Mucosa of descending colon (tissue), 3 donors: ENCODE data around the gene LAD1. TPM values are rescaled to one million over a fixed set of nuclear protein-coding genes. Genes with fewer than 3 reads are reported as not detected.

ENCODE experiments used
- ATAC-seq: fragments of 200-7000 bp; cut with Tn5 transposase; one replicate; pipeline ENCODE4 v1.9.1; 2020; ENCODE audit warnings: mild to moderate bottlenecking, moderate library complexity
- DNase-seq, 3 donors: peaks; one replicate each; pipeline ENCODE4 v3.0.0-alpha.2; 2020
- H3K36me3 ChIP-seq: fragments of 200-600 bp; one replicate; pipeline ENCODE4 v1.8.0; 2021; ENCODE audit warnings: low read depth, mild to moderate bottlenecking
- H3K4me1 ChIP-seq: fragments of 200-600 bp; one replicate; pipeline ENCODE4 v1.8.0; 2021; ENCODE audit warnings: low read depth, mild to moderate bottlenecking
- H3K4me3 ChIP-seq: fragments of 200-600 bp; one replicate; pipeline ENCODE4 v1.8.0; 2021; ENCODE audit warnings: mild to moderate bottlenecking
- H3K9me3 ChIP-seq: fragments of 200-600 bp; one replicate; pipeline ENCODE4 v1.8.0; 2021; ENCODE audit warnings: mild to moderate bottlenecking
- intact Hi-C, 2 donors: fragments of 100-400 bp; cut with DNase I in 1 of 2; cut with micrococcal nuclease in 1 of 2; formaldehyde crosslinking; loops; one replicate each; pipeline versions ENCODE4 v1.11.0 to v1.11.1; 2022; cut with DNase I, micrococcal nuclease
- total RNA-seq, 3 donors: library from RNA; stranded (reverse); fragmentation: NEBNext Ultra II Directional in 2 of 3; extraction: Animal tissue kit (Norgen Biotek cat#: 25700) in 2 of 3; gene quantifications; one replicate each; pipeline versions ENCODE4 v1.2.1 to v1.2.4, GENCODE V29; 2021 to 2023
- TF ChIP-seq, protein P1 (sequence below): fragments of 200-600 bp; IDR thresholded peaks from one replicate; pipeline ENCODE4 v1.8.0; 2022; ENCODE audit warnings: antibody characterized with exemption, mild to moderate bottlenecking
- donor health status: DM: no; HTN: no; CAD: no; lungs with moderate emphysema.
- donor health status: DM: no; HTN: no; CAD: no.
- donor health status: DM: no; HTN: yes; CAD: no.

LAD1 gene
- total RNA-seq, 3 donors from 2014 or later = 86.0 to 202 (median 130) TPM

- H3K4me3 ChIP-seq = no peak overlapping the region
- ATAC-seq (no peak), DNase-seq (no peak)
- intact Hi-C loops = no loop called here
- H3K4me1 ChIP-seq = no peaks in the 10 kb centered on the region
- no peaks in the 10 kb centered on the region for H3K9me3 ChIP-seq
- TF ChIP-seq, protein P1, sequence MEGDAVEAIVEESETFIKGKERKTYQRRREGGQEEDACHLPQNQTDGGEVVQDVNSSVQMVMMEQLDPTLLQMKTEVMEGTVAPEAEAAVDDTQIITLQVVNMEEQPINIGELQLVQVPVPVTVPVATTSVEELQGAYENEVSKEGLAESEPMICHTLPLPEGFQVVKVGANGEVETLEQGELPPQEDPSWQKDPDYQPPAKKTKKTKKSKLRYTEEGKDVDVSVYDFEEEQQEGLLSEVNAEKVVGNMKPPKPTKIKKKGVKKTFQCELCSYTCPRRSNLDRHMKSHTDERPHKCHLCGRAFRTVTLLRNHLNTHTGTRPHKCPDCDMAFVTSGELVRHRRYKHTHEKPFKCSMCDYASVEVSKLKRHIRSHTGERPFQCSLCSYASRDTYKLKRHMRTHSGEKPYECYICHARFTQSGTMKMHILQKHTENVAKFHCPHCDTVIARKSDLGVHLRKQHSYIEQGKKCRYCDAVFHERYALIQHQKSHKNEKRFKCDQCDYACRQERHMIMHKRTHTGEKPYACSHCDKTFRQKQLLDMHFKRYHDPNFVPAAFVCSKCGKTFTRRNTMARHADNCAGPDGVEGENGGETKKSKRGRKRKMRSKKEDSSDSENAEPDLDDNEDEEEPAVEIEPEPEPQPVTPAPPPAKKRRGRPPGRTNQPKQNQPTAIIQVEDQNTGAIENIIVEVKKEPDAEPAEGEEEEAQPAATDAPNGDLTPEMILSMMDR = no peak
- no peaks in the 10 kb centered on the region for H3K36me3 ChIP-seq
These were observed 63.8 kb downstream of the LAD1 start for GRCh38 chr1:201335174-201335870.

GRCh38 chr1:201334325-201335173, 64.6 kb downstream of the LAD1 start:
- H3K4me3 ChIP-seq = no peak overlapping the region
- intact Hi-C loops = no loop called here
- DNase-seq = no peak
- no peaks in the 10 kb centered on the region for H3K36me3 ChIP-seq
- no peak for ATAC-seq
- H3K9me3 ChIP-seq = no peaks in the 10 kb centered on the region
- H3K4me1 ChIP-seq = no peaks in the 10 kb centered on the region
- TF ChIP-seq, protein P1 = no peak

DNA sequence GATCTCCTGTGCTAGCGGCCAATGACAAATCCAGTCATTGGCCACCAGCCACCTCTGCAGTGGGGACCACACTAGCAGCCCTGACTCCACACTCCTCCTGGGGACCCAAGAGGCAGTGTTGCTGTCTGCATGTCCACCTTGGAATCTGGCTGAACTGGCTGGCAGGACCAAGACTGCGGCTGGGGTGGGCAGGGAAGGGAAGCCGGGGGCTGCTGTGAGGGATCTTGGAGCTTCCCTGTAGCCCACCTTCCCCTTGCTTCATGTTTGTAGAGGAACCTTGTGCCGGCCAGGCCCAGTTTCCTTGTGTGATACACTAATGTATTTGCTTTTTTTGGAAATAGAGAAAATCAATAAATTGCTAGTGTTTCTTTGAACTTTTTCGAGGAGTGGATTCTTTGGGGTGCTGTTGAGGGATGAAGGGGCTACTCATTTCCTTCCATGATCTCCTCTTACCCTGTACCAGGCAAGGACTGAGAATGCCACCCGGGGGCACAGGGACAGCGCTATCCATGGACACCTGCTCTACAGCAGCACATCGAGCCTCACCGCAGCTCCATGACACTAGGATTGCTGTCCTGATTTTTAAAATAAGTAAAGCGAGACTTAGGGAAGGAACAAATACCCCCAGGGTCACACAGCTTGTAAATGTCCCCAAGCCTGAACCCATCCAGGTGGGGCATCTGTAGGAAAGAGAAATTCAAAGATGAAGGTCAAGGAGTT, 66.3 kb downstream of the LAD1 start:
- TF ChIP-seq, protein P1 = no peak
- DNase-seq (no peak), ATAC-seq (no peak)
- H3K36me3 ChIP-seq = no peaks in the 10 kb centered on the region
- H3K4me1 ChIP-seq = no peaks in the 10 kb centered on the region
- no peaks in the 10 kb centered on the region for H3K9me3 ChIP-seq
- H3K4me3 ChIP-seq = no peak overlapping the region
- intact Hi-C loops = no loop called here

- ATAC-seq (no peak), DNase-seq (no peak)
- H3K4me3 ChIP-seq = no peak overlapping the region
- intact Hi-C loops = no loop called here
- no peaks in the 10 kb centered on the region for H3K36me3 ChIP-seq
- TF ChIP-seq, protein P1 = no peak
- no peaks in the 10 kb centered on the region for H3K9me3 ChIP-seq
- no peaks in the 10 kb centered on the region for H3K4me1 ChIP-seq
These were observed 67.1 kb downstream of the LAD1 start for GRCh38 chr1:201332021-201332420.

DNA sequence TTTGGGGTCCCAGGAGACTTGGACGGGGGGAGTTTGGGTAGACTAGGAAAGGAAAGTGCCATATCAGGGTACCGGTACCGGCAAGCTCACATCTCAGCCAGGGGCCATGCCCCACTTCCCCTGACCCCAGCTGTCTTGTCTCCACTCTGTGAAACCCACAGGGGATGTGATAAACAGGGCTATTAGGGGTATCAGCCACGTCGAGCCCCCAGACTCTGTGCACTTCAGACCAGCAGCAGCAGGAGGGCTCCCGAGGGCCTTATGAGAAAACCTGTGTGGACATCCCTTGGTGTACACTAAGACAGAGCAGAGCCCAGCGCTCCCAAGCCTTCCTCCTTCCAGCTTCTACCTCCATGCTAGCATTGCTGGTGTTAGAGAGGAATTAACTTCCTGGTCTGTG, 68.0 kb downstream of the LAD1 start:
- no peaks in the 10 kb centered on the region for H3K36me3 ChIP-seq
- TF ChIP-seq, protein P1 = no peak
- ATAC-seq (no peak), DNase-seq (no peak)
- no peaks in the 10 kb centered on the region for H3K4me1 ChIP-seq
- no peaks in the 10 kb centered on the region for H3K9me3 ChIP-seq
- no peak overlapping the region for H3K4me3 ChIP-seq
- intact Hi-C loops = no loop called here

Other genes with a start within 250 kb of the LAD1 start
- gene TMEM9, start 244.8 kb downstream of the LAD1 start, total RNA-seq = 10 to 100 TPM; 19.1 to 38.9 (median 24.1) TPM
- under 1 TPM; 0.03 to 0.32 (median 0.10) TPM for gene IGFN1, start 208.5 kb downstream of the LAD1 start, total RNA-seq
- under 1 TPM in 2 of 3 donors, not detected in 1; 0.27 to 0.41 TPM for gene PKP1, start 115.8 kb downstream of the LAD1 start, total RNA-seq
- gene TNNT2, start 21.6 kb downstream of the LAD1 start, total RNA-seq = 1 to 10 TPM in 2 of 3 donors, under 1 TPM in 1; 0.28 to 4.0 (median 2.0) TPM
- under 1 TPM; 0.13 to 0.64 (median 0.39) TPM for gene TNNI1, start 22.4 kb upstream of the LAD1 start, total RNA-seq
- gene PHLDA3, start 69.9 kb upstream of the LAD1 start, total RNA-seq = 100 to 1,000 TPM in 1 of 3 donors, 10 to 100 TPM in 1, 1 to 10 TPM in 1; 8.5 to 106 (median 12.4) TPM
- 1,000 to 10,000 TPM in 1 of 3 donors, 100 to 1,000 TPM in 2; 150 to 1,587 (median 214) TPM for gene CSRP1, start 107.8 kb upstream of the LAD1 start, total RNA-seq
- gene NAV1, start 139.8 kb upstream of the LAD1 start, total RNA-seq = 10 to 100 TPM; 13.7 to 64.3 (median 16.7) TPM